ENCODE data around the gene NAV2.

DNA sequence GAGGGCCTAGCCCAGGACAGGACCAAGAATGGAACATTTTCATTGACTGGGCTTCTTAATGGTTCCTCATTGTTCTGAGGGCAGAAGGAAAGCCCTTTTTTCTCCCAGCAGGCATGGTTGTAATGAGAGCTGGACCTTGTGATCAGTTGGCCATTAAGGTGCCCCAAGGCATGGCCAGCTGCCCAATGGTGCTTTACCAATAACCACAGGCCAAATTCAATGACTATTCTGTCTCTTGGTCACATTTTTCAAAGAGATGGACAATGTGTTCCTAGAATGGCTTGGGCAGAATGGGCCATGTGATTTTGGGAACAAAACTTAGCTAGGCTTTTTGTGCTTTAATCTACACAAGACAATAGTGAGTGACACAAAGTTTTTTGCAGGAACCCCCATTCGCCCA lies 7.3 kb downstream of the NAV2 start:
- TF ChIP-seq, protein P1, sequence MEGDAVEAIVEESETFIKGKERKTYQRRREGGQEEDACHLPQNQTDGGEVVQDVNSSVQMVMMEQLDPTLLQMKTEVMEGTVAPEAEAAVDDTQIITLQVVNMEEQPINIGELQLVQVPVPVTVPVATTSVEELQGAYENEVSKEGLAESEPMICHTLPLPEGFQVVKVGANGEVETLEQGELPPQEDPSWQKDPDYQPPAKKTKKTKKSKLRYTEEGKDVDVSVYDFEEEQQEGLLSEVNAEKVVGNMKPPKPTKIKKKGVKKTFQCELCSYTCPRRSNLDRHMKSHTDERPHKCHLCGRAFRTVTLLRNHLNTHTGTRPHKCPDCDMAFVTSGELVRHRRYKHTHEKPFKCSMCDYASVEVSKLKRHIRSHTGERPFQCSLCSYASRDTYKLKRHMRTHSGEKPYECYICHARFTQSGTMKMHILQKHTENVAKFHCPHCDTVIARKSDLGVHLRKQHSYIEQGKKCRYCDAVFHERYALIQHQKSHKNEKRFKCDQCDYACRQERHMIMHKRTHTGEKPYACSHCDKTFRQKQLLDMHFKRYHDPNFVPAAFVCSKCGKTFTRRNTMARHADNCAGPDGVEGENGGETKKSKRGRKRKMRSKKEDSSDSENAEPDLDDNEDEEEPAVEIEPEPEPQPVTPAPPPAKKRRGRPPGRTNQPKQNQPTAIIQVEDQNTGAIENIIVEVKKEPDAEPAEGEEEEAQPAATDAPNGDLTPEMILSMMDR (conservative IDR thresholded peaks at IDR 0.05; ENCODE audit: low read depth in 2 of 2), result no peak
- no peak for TF ChIP-seq EZH2 (IDR thresholded peaks at IDR 0.05; ENCODE audit: low read depth, unreplicated experiment)
- TF ChIP-seq STAT1 (IDR thresholded peaks at IDR 0.05; ENCODE audit: unreplicated experiment), result no peak
- TF ChIP-seq NANOG (IDR thresholded peaks at IDR 0.05; ENCODE audit: borderline replicate concordance), result no peak
- TF ChIP-seq, protein P2, sequence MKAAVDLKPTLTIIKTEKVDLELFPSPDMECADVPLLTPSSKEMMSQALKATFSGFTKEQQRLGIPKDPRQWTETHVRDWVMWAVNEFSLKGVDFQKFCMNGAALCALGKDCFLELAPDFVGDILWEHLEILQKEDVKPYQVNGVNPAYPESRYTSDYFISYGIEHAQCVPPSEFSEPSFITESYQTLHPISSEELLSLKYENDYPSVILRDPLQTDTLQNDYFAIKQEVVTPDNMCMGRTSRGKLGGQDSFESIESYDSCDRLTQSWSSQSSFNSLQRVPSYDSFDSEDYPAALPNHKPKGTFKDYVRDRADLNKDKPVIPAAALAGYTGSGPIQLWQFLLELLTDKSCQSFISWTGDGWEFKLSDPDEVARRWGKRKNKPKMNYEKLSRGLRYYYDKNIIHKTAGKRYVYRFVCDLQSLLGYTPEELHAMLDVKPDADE (IDR thresholded peaks at IDR 0.05), result no peak
- no peak for TF ChIP-seq ZNF331 (CRISPR knock-in tag; IDR thresholded peaks at IDR 0.05; ENCODE audit: low read depth)
- TF ChIP-seq, protein P3, sequence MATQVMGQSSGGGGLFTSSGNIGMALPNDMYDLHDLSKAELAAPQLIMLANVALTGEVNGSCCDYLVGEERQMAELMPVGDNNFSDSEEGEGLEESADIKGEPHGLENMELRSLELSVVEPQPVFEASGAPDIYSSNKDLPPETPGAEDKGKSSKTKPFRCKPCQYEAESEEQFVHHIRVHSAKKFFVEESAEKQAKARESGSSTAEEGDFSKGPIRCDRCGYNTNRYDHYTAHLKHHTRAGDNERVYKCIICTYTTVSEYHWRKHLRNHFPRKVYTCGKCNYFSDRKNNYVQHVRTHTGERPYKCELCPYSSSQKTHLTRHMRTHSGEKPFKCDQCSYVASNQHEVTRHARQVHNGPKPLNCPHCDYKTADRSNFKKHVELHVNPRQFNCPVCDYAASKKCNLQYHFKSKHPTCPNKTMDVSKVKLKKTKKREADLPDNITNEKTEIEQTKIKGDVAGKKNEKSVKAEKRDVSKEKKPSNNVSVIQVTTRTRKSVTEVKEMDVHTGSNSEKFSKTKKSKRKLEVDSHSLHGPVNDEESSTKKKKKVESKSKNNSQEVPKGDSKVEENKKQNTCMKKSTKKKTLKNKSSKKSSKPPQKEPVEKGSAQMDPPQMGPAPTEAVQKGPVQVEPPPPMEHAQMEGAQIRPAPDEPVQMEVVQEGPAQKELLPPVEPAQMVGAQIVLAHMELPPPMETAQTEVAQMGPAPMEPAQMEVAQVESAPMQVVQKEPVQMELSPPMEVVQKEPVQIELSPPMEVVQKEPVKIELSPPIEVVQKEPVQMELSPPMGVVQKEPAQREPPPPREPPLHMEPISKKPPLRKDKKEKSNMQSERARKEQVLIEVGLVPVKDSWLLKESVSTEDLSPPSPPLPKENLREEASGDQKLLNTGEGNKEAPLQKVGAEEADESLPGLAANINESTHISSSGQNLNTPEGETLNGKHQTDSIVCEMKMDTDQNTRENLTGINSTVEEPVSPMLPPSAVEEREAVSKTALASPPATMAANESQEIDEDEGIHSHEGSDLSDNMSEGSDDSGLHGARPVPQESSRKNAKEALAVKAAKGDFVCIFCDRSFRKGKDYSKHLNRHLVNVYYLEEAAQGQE (IDR thresholded peaks at IDR 0.05; ENCODE audit: unreplicated experiment), result no peak
- no peak for TF ChIP-seq JUNB (IDR thresholded peaks at IDR 0.05; ENCODE audit: unreplicated experiment)
- TF ChIP-seq EZH2phosphoT487 (IDR thresholded peaks at IDR 0.05; ENCODE audit: unreplicated experiment), result no peak
- no peak for TF ChIP-seq POLR2AphosphoS5 (IDR thresholded peaks at IDR 0.05; ENCODE audit: low read depth)
- no peak for TF ChIP-seq CREB1 (CRISPR knock-in tag; IDR thresholded peaks at IDR 0.05; ENCODE audit: low read depth)
- no peak for TF ChIP-seq ZNF114 (CRISPR knock-in tag; IDR thresholded peaks at IDR 0.05)
- TF ChIP-seq, protein P4, sequence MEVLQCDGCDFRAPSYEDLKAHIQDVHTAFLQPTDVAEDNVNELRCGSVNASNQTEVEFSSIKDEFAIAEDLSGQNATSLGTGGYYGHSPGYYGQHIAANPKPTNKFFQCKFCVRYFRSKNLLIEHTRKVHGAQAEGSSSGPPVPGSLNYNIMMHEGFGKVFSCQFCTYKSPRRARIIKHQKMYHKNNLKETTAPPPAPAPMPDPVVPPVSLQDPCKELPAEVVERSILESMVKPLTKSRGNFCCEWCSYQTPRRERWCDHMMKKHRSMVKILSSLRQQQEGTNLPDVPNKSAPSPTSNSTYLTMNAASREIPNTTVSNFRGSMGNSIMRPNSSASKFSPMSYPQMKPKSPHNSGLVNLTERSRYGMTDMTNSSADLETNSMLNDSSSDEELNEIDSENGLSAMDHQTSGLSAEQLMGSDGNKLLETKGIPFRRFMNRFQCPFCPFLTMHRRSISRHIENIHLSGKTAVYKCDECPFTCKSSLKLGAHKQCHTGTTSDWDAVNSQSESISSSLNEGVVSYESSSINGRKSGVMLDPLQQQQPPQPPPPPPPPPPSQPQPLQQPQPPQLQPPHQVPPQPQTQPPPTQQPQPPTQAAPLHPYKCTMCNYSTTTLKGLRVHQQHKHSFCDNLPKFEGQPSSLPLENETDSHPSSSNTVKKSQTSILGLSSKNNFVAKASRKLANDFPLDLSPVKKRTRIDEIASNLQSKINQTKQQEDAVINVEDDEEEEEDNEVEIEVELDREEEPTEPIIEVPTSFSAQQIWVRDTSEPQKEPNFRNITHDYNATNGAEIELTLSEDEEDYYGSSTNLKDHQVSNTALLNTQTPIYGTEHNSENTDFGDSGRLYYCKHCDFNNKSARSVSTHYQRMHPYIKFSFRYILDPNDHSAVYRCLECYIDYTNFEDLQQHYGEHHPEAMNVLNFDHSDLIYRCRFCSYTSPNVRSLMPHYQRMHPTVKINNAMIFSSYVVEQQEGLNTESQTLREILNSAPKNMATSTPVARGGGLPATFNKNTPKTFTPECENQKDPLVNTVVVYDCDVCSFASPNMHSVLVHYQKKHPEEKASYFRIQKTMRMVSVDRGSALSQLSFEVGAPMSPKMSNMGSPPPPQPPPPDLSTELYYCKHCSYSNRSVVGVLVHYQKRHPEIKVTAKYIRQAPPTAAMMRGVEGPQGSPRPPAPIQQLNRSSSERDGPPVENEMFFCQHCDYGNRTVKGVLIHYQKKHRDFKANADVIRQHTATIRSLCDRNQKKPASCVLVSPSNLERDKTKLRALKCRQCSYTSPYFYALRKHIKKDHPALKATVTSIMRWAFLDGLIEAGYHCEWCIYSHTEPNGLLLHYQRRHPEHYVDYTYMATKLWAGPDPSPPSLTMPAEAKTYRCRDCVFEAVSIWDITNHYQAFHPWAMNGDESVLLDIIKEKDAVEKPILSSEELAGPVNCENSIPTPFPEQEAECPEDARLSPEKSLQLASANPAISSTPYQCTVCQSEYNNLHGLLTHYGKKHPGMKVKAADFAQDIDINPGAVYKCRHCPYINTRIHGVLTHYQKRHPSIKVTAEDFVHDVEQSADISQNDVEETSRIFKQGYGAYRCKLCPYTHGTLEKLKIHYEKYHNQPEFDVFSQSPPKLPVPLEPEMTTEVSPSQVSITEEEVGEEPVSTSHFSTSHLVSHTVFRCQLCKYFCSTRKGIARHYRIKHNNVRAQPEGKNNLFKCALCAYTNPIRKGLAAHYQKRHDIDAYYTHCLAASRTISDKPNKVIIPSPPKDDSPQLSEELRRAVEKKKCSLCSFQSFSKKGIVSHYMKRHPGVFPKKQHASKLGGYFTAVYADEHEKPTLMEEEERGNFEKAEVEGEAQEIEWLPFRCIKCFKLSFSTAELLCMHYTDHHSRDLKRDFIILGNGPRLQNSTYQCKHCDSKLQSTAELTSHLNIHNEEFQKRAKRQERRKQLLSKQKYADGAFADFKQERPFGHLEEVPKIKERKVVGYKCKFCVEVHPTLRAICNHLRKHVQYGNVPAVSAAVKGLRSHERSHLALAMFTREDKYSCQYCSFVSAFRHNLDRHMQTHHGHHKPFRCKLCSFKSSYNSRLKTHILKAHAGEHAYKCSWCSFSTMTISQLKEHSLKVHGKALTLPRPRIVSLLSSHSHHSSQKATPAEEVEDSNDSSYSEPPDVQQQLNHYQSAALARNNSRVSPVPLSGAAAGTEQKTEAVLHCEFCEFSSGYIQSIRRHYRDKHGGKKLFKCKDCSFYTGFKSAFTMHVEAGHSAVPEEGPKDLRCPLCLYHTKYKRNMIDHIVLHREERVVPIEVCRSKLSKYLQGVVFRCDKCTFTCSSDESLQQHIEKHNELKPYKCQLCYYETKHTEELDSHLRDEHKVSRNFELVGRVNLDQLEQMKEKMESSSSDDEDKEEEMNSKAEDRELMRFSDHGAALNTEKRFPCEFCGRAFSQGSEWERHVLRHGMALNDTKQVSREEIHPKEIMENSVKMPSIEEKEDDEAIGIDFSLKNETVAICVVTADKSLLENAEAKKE (CRISPR knock-in tag; IDR thresholded peaks at IDR 0.05), result no peak

All from GM23338 (cell line).